AG04449 (cell line): Measurements from ENCODE around the gene MAPK1IP1L.

Source experiments
- CTCF ChIA-PET: fragments of 350-600 bp; formaldehyde crosslinking; extraction: SDS; loops from one replicate; lab custom pipeline; 2021; ENCODE audit warnings: antibody characterized with exemption; lab: Yijun Ruan, JAX
- POLR2A ChIA-PET: fragments of 400-600, 350-600 bp; formaldehyde crosslinking; extraction: SDS; loops from one replicate; lab custom pipeline; 2020; ENCODE audit warnings: antibody characterized with exemption, inconsistent platforms; lab: Yijun Ruan, JAX
- DNase-seq: peaks from one replicate; pipeline ENCODE4 v3.0.0-alpha.2; 2010; ENCODE audit warnings: low read depth, low spot score
- H3K4me3 ChIP-seq: 2 replicates; pipeline ENCODE4 v1.5.1; 2011; ENCODE audit warnings: low read depth, mild to moderate bottlenecking, control low read depth, low read length
- CTCF ChIP-seq: IDR thresholded peaks from one replicate; pipeline ENCODE4 v1.5.1; 2011; ENCODE audit warnings: mild to moderate bottlenecking, moderate library complexity, low read length, control low read depth, inconsistent platforms; ENCODE audit not compliant: insufficient read depth; ENCODE audit errors: missing control alignments

The MAPK1IP1L gene

GRCh38 chr14:55111122-55111708 is 59.8 kb downstream of the MAPK1IP1L start:
- no peak for DNase-seq
- ChIA-PET CTCF (interaction anchor here (0.8 kb wide), 1 partner anchor 9 kb away, joined by 3 read pairs; no protein-coding TSS in a partner anchor), POLR2A (no interaction called here)
- TF ChIP-seq CTCF: no peak
- H3K4me3 ChIP-seq: no peak overlapping the region

GRCh38 chr14:55114720-55115119 is 63.3 kb downstream of the MAPK1IP1L start:
- ChIA-PET CTCF (interaction anchor here (1.3 to 1.5 kb wide), 2 partner anchors 10 to 11 kb away, joined by 4 to 6 read pairs; no protein-coding TSS in a partner anchor), POLR2A (no interaction called here)
- no peak for DNase-seq
- TF ChIP-seq CTCF: no peak
- H3K4me3 ChIP-seq: no peak overlapping the region

GRCh38 chr14:55115460-55115859 is 64.0 kb downstream of the MAPK1IP1L start:
- DNase-seq: no peak
- H3K4me3 ChIP-seq: no peak overlapping the region
- TF ChIP-seq CTCF: no peak
- ChIA-PET POLR2A (interaction anchor here (1.5 kb wide), 1 partner anchor 7 kb away, joined by 4 read pairs; no protein-coding TSS in a partner anchor), CTCF (no interaction called here)

GRCh38 chr14:55115861-55116245 is 64.4 kb downstream of the MAPK1IP1L start:
- no peak overlapping the region for H3K4me3 ChIP-seq
- ChIA-PET POLR2A (interaction anchor here (1.5 kb wide), 1 partner anchor 8 kb away, joined by 4 read pairs; no protein-coding TSS in a partner anchor), CTCF (no interaction called here)
- no peak for TF ChIP-seq CTCF
- no peak for DNase-seq

- no peak for TF ChIP-seq CTCF
- no peak for DNase-seq
- ChIA-PET CTCF (interaction anchor here (1.0 to 2.7 kb wide), 2 partner anchors 45 to 65 kb away, joined by 3 to 7 read pairs; no protein-coding TSS in a partner anchor), POLR2A (interaction anchor here (1.5 kb wide), 1 partner anchor 8 kb away, joined by 4 read pairs; no protein-coding TSS in a partner anchor)
- no peak overlapping the region for H3K4me3 ChIP-seq
These were observed 65.0 kb downstream of the MAPK1IP1L start for GRCh38 chr14:55116246-55117030.
